Measurements from ENCODE around the gene OLIG1. TPM values are rescaled to one million over a fixed set of nuclear protein-coding genes. Genes with fewer than 3 reads are reported as not detected.
A peak's percentile ranks its signal among the peaks of the same experiment; 100 is the strongest.

OLIG1 gene
- total and polyA plus RNA-seq, 2 of the 8 experiments (the other 6 are each of a cell fraction or from before 2014, with no cell fraction given), result 0.65 to 1.2 TPM

GRCh38 chr21:33025106-33025488 lies 44.8 kb upstream of the OLIG1 start (continued):
- TF ChIP-seq USF2 (IDR thresholded peaks at IDR 0.05; ENCODE audit: low read length) (no peak), KDM1A (IDR thresholded peaks at IDR 0.05; ENCODE audit: borderline replicate concordance, low read length) (no peak; the same call in 1 of the 2 replicates), ZNF274 (IDR thresholded peaks at IDR 0.05; ENCODE audit: borderline replicate concordance, extremely low read depth, low read length) (no peak), CBX5 (IDR thresholded peaks at IDR 0.05; ENCODE audit: low read depth, low read length) (no peak), JUN (IDR thresholded peaks at IDR 0.05; ENCODE audit: low read depth, low read length) (no peak), KDM5A (IDR thresholded peaks at IDR 0.05; ENCODE audit: low read length) (no peak), POLR2A (IDR thresholded peaks at IDR 0.05; ENCODE audit: control extremely low read depth in 1 of 2, low read depth in 2 of 2, low read length in 2 of 2) (no peak), TAF1 (IDR thresholded peaks at IDR 0.05; ENCODE audit: low read depth, low read length) (0 out of 2 replicates have a peak, but pooled peaks have one; percentile 20), SP1 (IDR thresholded peaks at IDR 0.05; ENCODE audit: low read depth, low read length) (no peak)
- TF ChIP-seq, protein P1, sequence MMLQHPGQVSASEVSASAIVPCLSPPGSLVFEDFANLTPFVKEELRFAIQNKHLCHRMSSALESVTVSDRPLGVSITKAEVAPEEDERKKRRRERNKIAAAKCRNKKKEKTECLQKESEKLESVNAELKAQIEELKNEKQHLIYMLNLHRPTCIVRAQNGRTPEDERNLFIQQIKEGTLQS (IDR thresholded peaks at IDR 0.05; ENCODE audit: insufficient read depth, low read depth, low read length), result no peak
- TF ChIP-seq, protein P2, sequence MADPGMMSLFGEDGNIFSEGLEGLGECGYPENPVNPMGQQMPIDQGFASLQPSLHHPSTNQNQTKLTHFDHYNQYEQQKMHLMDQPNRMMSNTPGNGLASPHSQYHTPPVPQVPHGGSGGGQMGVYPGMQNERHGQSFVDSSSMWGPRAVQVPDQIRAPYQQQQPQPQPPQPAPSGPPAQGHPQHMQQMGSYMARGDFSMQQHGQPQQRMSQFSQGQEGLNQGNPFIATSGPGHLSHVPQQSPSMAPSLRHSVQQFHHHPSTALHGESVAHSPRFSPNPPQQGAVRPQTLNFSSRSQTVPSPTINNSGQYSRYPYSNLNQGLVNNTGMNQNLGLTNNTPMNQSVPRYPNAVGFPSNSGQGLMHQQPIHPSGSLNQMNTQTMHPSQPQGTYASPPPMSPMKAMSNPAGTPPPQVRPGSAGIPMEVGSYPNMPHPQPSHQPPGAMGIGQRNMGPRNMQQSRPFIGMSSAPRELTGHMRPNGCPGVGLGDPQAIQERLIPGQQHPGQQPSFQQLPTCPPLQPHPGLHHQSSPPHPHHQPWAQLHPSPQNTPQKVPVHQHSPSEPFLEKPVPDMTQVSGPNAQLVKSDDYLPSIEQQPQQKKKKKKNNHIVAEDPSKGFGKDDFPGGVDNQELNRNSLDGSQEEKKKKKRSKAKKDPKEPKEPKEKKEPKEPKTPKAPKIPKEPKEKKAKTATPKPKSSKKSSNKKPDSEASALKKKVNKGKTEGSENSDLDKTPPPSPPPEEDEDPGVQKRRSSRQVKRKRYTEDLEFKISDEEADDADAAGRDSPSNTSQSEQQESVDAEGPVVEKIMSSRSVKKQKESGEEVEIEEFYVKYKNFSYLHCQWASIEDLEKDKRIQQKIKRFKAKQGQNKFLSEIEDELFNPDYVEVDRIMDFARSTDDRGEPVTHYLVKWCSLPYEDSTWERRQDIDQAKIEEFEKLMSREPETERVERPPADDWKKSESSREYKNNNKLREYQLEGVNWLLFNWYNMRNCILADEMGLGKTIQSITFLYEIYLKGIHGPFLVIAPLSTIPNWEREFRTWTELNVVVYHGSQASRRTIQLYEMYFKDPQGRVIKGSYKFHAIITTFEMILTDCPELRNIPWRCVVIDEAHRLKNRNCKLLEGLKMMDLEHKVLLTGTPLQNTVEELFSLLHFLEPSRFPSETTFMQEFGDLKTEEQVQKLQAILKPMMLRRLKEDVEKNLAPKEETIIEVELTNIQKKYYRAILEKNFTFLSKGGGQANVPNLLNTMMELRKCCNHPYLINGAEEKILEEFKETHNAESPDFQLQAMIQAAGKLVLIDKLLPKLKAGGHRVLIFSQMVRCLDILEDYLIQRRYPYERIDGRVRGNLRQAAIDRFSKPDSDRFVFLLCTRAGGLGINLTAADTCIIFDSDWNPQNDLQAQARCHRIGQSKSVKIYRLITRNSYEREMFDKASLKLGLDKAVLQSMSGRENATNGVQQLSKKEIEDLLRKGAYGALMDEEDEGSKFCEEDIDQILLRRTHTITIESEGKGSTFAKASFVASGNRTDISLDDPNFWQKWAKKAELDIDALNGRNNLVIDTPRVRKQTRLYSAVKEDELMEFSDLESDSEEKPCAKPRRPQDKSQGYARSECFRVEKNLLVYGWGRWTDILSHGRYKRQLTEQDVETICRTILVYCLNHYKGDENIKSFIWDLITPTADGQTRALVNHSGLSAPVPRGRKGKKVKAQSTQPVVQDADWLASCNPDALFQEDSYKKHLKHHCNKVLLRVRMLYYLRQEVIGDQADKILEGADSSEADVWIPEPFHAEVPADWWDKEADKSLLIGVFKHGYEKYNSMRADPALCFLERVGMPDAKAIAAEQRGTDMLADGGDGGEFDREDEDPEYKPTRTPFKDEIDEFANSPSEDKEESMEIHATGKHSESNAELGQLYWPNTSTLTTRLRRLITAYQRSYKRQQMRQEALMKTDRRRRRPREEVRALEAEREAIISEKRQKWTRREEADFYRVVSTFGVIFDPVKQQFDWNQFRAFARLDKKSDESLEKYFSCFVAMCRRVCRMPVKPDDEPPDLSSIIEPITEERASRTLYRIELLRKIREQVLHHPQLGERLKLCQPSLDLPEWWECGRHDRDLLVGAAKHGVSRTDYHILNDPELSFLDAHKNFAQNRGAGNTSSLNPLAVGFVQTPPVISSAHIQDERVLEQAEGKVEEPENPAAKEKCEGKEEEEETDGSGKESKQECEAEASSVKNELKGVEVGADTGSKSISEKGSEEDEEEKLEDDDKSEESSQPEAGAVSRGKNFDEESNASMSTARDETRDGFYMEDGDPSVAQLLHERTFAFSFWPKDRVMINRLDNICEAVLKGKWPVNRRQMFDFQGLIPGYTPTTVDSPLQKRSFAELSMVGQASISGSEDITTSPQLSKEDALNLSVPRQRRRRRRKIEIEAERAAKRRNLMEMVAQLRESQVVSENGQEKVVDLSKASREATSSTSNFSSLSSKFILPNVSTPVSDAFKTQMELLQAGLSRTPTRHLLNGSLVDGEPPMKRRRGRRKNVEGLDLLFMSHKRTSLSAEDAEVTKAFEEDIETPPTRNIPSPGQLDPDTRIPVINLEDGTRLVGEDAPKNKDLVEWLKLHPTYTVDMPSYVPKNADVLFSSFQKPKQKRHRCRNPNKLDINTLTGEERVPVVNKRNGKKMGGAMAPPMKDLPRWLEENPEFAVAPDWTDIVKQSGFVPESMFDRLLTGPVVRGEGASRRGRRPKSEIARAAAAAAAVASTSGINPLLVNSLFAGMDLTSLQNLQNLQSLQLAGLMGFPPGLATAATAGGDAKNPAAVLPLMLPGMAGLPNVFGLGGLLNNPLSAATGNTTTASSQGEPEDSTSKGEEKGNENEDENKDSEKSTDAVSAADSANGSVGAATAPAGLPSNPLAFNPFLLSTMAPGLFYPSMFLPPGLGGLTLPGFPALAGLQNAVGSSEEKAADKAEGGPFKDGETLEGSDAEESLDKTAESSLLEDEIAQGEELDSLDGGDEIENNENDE (IDR thresholded peaks at IDR 0.05; ENCODE audit: insufficient replicate concordance, low read length), result no peak

Data from H1 (cell line).